GM06990 (cell line): ENCODE results near the gene TRIM17.

Source experiments
- DNase-seq: peaks from one replicate; pipeline ENCODE4 v3.0.0-alpha.2; 2011; ENCODE audit not compliant: insufficient read length; ENCODE audit errors: extremely low read depth
- H3K27me3 ChIP-seq: replicated peaks from 2 replicates; pipeline ENCODE4 v1.6.0; 2011; ENCODE audit warnings: low read length; ENCODE audit not compliant: control insufficient read depth, insufficient read depth
- H3K36me3 ChIP-seq: 2 replicates; pipeline ENCODE4 v1.5.1; 2011; ENCODE audit warnings: low read length; ENCODE audit not compliant: control insufficient read depth, insufficient read depth
- H3K4me3 ChIP-seq: replicated peaks from 2 replicates; pipeline ENCODE4 v1.5.1; 2011; ENCODE audit warnings: low read depth, mild to moderate bottlenecking, control low read depth, low read length
- TF ChIP-seq, protein P1 (sequence below): IDR thresholded peaks from 2 replicates; pipeline ENCODE4 v1.5.1; 2011; ENCODE audit warnings: low read length, control low read depth, mild to moderate bottlenecking, inconsistent platforms; ENCODE audit not compliant: insufficient read depth, poor library complexity, severe bottlenecking

TRIM17 gene

DNA sequence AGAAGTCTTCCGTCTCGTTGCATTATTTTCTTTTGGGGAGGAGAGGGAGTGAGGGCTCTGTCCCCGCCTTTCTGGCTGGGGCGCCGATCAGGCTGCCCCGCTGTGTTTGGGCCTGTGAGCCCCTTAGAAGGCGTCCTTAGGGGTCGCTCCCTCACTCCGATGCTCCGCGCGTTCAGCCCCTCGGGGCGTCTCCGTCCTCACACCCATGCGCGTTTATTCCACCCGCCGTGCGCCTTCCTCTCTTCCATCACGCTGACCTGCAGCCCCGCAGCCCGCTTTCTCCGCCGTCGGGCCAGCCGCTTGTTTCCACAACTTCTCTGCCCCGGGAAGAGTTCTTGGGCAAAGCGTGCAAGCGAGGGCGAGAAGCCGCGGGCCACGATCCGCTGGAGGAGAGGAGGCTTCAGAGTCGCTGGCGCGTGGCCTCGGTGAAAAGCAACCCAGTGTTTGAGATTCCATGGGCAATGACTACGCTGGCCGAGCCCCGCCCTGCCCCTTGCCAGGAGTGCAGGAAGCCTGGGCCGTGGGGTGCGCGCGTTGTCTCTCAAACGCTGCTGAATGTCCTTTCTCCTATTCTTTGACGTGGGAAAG, 37.7 kb downstream of the TRIM17 start:
- DNase-seq: no peak
- H3K4me3 ChIP-seq: peak overlapping the region; percentile 43
- H3K36me3 ChIP-seq: no peaks in the 10 kb centered on the region

DNA sequence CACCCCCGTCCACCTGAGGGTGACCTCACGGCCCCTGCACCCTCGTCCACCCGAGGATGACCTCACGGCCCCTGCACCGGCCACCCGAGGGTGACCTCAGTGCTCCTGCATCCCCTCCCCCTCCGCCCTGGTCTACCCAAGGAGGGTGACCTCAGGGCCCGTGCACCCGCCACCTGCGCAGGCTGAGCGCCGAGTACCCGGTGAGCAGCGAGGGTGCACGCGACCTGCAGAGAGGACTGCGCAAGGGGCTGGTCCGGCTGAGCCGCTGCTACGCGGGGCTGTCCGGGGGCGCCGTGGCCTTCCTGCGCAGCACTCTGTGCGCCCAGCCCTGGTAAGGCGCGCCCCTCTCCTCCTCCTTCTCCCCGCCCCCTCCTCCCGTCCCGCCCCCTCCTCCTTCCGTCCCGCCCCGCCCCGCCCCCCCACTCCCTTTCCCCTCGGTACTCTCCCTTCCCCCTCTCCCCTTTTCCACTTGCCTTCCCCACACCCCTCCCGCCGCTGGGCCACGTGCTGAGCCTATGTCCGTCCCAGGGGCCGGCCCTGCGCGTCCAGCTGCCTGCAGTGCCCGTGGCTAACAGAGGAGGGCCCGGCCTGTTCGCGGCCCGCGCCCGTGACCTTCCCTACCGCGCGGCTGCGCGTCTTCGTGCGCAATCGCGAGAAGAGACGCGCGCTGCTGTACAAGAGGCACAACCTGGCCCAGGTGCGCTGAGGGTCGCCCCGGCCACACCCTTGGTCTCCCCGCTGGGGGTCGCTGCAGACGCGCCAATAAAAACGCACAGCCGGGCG, 38.4 kb downstream of the TRIM17 start:
- Histone ChIP-seq H3K36me3 (no peaks in the 10 kb centered on the region), H3K4me3 (peak overlapping the region; percentile 43), H3K27me3 (no peaks in the 10 kb centered on the region)
- DNase-seq: peak; percentile 50
- TF ChIP-seq, protein P1, sequence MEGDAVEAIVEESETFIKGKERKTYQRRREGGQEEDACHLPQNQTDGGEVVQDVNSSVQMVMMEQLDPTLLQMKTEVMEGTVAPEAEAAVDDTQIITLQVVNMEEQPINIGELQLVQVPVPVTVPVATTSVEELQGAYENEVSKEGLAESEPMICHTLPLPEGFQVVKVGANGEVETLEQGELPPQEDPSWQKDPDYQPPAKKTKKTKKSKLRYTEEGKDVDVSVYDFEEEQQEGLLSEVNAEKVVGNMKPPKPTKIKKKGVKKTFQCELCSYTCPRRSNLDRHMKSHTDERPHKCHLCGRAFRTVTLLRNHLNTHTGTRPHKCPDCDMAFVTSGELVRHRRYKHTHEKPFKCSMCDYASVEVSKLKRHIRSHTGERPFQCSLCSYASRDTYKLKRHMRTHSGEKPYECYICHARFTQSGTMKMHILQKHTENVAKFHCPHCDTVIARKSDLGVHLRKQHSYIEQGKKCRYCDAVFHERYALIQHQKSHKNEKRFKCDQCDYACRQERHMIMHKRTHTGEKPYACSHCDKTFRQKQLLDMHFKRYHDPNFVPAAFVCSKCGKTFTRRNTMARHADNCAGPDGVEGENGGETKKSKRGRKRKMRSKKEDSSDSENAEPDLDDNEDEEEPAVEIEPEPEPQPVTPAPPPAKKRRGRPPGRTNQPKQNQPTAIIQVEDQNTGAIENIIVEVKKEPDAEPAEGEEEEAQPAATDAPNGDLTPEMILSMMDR: peak; percentile 41

More for the DNA sequence above, 37.7 kb downstream of the TRIM17 start:
- TF ChIP-seq, protein P1: no peak
- H3K27me3 ChIP-seq: no peaks in the 10 kb centered on the region

DNA sequence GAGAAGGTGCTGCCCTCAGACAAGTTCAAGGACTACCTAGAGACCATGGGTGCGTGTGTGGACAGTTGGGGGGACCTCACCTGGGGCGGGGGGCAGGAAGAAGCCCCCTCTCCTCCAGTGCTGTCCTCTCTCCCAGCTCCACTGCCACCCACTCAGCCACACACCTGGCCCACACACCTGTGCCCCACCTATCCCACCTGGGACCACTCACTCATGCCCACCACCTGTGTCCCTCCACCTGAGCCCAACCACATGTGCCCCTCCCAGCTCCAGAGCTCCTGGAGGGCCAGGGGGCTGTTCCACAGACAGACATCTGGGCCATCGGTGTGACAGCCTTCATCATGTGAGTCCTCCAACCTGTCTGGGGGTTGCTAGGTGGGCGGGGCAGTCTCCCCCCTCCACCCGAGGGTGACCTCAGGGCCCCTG, 39.0 kb downstream of the TRIM17 start:
- TF ChIP-seq, protein P1: no peak
- H3K36me3 ChIP-seq: no peaks in the 10 kb centered on the region
- H3K4me3 ChIP-seq: no peak overlapping the region
- DNase-seq: no peak
- no peaks in the 10 kb centered on the region for H3K27me3 ChIP-seq

DNA sequence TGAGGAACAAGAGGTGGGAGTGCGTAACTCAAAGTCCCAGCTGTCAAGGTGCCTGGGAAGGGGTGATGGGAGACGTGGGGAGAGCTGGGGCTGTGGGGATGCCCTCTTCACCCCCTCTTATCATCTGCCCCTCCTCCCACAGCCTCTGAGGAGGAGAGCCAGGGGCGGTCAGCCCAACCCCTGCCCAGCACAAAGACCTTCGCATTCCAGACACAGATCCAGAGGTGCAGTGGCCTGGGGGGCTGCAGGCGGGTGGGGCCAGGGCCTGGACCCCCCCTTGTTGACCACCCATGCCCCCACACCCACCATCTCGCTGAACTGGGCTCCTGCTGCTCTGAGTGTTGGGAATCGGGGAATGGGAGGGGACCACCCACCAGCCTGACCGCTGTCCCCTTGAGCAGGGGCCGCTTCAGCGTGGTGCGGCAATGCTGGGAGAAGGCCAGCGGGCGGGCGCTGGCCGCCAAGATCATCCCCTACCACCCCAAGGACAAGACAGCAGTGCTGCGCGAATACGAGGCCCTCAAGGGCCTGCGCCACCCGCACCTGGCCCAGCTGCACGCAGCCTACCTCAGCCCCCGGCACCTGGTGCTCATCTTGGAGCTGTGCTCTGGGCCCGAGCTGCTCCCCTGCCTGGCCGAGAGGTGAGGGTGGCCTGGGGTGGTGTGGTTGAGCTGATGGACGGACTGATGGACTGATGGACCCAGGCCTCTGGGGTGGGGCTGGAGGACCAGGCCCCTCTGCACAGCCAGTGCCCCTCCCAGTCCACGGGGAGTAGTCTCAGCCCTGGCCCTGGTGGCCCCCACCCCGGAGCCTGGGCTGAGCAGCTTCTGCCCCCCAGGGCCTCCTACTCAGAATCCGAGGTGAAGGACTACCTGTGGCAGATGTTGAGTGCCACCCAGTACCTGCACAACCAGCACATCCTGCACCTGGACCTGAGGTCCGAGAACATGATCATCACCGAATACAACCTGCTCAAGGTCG, 39.7 kb downstream of the TRIM17 start:
- no peak for DNase-seq
- TF ChIP-seq, protein P1: no peak

DNA sequence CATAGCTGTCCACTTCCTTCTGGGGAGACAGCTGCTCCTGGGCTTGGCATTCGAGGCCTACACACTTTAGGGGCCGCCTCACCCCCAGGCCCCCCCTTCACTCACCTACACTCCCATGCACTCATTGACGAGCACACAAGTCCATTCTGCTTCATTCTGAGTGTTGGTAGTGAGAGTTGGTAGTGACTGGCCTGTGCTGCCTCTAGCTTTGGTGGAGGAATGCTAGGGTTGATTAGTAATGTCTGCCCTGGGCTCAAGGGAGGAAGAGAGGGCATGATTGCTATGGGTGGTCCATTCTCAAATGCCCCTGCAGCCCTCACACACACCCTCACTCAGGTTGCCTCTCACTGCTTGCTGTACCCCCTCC, 40.4 kb downstream of the TRIM17 start:
- Histone ChIP-seq H3K4me3 (no peak overlapping the region), H3K27me3 (no peaks in the 10 kb centered on the region), H3K36me3 (no peaks in the 10 kb centered on the region)
- TF ChIP-seq, protein P1: no peak
- no peak for DNase-seq

More for the DNA sequence above, 39.7 kb downstream of the TRIM17 start:
- no peak overlapping the region for H3K4me3 ChIP-seq
- H3K27me3 ChIP-seq: no peaks in the 10 kb centered on the region
- no peaks in the 10 kb centered on the region for H3K36me3 ChIP-seq
